Measurements from ENCODE around the gene DNAJB12. TPM values are rescaled to one million over a fixed set of nuclear protein-coding genes. Genes with fewer than 3 reads are reported as not detected.
"Not testable (repeated sequence)": the region's sequence is repeated elsewhere in the genome, so short reads cannot be mapped to it uniquely, and the experiment has no call there.

The DNAJB12 gene
- total RNA-seq, 2 experiments from 2014 or later = 25.2 to 25.6 TPM

DNA sequence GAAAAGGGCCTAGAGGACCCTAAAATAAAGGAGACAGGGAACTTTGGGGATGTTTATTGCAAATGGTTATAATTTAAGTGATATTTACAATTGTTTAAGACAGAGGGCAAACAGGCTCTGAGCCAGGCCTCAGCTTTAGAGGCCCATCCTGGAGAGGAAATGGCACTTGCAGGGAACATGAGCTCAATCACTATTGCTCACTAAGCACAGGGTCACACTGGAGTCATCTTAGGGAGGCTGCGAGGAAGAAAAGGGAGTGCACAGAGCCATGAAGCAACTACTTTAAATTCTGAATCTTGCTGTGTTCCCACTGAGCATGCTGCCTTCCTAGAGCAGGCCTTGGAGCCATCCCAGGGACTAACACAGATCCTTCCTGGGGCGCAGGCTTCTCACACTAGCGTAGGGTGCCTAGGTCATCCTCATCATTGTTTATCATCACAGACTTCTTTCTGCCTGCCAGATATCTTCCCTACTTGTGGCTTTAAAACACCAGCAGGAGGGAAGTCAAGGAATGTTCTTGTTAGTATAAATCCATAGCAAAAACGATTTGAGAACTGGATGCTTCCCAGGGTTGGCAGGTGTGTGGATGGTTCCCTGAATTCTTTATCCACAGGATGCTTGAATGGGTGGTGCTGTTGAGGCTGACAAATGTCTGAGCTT lies 12.7 kb upstream of the DNAJB12 start:
- peaks cover 7% of the 10 kb centered on the region for H3K4me1 Mint-ChIP-seq
- H3K4me3 Mint-ChIP-seq = no peak overlapping the region
- H3K36me3 Mint-ChIP-seq = peaks cover 7% of the 10 kb centered on the region
- H3K27ac Mint-ChIP-seq = no peak overlapping the region
- no peak for DNase-seq
- no peaks in the 10 kb centered on the region for H3K9me3 Mint-ChIP-seq
- H3K27me3 Mint-ChIP-seq = no peaks in the 10 kb centered on the region

DNA sequence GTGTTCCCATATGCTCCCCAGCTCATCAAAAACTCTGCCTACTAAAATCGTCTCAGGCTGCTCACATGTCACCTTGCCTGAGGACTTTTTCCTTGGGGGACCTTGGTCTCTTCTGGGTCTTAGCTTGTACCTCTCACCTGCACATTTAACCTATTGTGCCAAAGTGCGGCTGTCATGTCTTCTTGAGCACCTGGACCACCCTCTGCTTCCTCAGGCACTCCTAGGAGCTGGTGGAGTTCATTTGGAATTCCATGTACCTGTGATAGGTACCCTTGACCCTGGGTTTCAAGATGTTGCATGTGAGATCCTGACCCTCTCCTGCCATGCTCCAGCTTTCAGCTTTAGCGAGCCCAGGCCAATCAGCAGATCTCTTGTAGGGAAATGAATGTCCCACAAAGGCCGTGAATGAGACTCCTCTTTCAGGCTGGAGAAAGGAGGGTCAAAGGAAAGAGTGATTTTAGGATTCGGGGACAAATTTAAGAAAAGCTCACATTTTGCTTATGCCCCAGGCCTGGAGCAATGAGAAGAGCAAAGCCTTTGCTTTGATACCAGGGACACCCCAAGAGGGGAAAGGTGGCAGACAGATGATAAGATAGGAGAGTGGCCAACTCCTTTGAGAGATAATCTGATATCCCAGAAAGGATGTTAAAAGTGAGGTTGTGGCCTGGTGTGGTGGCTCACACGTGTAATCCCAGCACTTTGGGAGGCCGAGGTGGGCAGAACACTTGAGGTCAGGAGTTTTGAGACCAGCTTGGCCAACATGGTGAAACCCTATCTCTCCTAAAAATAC lies 10.6 kb upstream of the DNAJB12 start:
- H3K9me3 Mint-ChIP-seq = no peaks in the 10 kb centered on the region
- no peak for DNase-seq
- peaks cover 4% of the 10 kb centered on the region for H3K4me1 Mint-ChIP-seq
- H3K4me3 Mint-ChIP-seq = no peak overlapping the region
- no peaks in the 10 kb centered on the region for H3K27me3 Mint-ChIP-seq
- peaks cover 3% of the 10 kb centered on the region for H3K36me3 Mint-ChIP-seq
- peak overlapping the region; percentile 64 for H3K27ac Mint-ChIP-seq

DNA sequence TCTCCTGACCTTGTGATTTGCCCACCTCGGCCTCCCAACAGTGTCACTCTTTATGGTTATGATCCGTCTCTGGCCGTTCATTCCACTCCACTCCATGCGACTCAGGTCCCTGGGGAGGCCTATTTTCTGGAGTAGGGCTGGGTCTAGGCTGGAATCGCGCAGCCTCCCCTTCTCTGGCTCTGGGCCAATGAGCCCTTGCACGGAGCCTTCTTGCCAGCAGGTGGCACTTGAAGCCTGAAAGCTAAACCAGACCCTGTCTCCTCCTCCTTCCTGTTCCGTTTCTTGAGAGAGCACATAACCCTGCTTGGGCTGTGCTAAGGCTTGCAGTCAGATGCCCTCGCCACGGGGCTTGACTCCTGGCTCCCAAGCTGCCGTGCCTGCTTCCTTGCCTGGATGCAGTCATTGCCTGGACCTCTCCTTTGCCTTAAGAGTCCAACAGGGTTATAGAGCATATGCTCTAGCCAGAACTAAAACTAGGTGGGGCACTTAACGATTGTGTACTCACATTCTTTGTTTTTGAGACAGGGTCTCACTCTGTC lies 9.6 kb upstream of the DNAJB12 start:
- H3K9me3 Mint-ChIP-seq = no peaks in the 10 kb centered on the region
- peak overlapping the region; percentile 50 for H3K27ac Mint-ChIP-seq
- peaks cover 2% of the 10 kb centered on the region for H3K4me1 Mint-ChIP-seq
- H3K4me3 Mint-ChIP-seq = no peak overlapping the region
- peaks cover 2% of the 10 kb centered on the region for H3K36me3 Mint-ChIP-seq
- no peaks in the 10 kb centered on the region for H3K27me3 Mint-ChIP-seq
- DNase-seq = peak; percentile 83

DNA sequence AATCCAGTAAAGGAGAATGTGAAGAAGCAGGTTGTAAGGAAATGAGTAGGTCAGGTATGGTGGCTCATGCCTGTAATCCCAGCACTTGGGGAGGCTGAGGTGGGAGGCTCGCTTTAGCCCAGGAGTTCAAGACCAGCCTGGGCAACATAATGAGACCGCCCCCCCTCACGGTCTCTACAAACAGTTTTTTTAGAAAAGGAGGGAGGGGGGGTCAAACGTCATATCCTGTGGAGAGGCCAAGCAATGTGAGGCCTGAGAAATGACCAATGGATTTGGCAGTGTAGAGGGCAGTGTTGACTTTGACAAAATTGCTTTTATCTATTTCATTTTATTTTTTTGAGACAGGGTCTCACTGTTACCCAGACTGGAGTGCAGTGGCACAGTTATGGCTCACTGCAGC lies 2.3 kb upstream of the DNAJB12 start:
- no peaks in the 10 kb centered on the region for H3K27me3 Mint-ChIP-seq
- no peak overlapping the region for H3K27ac Mint-ChIP-seq
- H3K4me1 Mint-ChIP-seq = peaks cover 20% of the 10 kb centered on the region
- H3K36me3 Mint-ChIP-seq = peaks cover 2% of the 10 kb centered on the region
- DNase-seq = no peak
- H3K4me3 Mint-ChIP-seq = no peak overlapping the region
- H3K9me3 Mint-ChIP-seq = peaks cover 2% of the 10 kb centered on the region

DNA sequence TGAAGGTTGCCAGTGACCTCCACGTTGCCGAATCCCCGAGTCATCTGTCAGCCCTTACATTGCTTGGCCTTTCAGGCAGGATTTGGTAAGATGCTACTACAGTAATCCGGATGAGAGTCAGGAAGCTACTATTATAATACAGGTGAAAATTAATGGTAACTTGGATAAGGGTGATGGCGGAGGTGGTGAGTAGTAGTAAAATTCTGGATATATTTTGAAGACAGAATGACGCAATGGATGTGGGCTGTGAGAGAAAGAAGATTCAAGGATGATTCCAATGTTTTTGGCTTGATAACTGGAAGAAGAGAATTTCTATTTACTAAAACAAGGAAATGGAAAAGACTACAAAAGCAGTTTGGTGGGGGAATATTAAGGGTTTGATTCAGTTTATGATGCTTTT lies 1.4 kb upstream of the DNAJB12 start:
- Mint-ChIP-seq H3K4me1 (peaks cover 24% of the 10 kb centered on the region), H3K36me3 (peaks cover 5% of the 10 kb centered on the region), H3K27me3 (no peaks in the 10 kb centered on the region), H3K4me3 (peak overlapping the region; percentile 16), H3K27ac (no peak overlapping the region), H3K9me3 (peaks cover 2% of the 10 kb centered on the region)
- DNase-seq = no peak

DNA sequence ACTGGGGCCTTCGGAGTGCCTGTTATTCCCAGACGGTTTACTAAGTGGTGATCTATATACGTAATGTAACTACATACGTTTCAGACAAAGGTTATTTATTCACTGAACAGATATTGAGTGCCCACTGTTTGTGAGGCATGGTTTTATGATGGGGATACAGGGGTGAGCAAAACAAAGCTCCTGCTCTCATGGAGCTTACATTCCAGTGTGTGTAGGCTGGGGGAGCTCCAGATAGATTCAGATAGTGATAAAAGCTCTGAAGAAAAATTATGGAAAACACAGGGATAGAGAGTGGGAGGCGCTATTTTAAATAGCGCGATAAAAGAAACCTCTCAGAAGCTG lies 466 bp upstream of the DNAJB12 start:
- Mint-ChIP-seq H3K9me3 (peaks cover 2% of the 10 kb centered on the region), H3K27ac (peak overlapping the region; percentile 99), H3K36me3 (peaks cover 6% of the 10 kb centered on the region), H3K27me3 (no peaks in the 10 kb centered on the region), H3K4me3 (peak overlapping the region; percentile 98), H3K4me1 (peaks cover 24% of the 10 kb centered on the region)
- DNase-seq = no peak

DNA sequence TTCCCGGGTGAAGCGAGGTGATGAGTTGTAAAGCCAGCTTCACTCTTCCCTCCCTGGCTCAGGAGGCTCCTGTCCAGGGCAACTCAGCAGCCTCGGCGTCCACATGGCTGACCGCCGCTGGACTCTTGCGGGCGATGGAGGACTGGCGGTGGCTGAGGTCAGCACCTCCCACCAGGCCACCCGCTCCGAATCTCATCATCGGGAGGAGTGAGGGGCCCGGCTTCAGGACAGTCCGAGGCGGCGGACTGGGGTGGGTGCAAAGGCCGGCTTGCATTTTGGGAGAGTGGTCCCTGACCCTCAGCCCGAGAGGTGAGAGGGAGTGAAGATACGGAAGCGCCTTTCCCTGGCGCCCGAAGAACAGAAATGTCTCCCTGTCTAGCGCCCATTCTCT lies 759 bp downstream of the DNAJB12 start:
- H3K4me1 Mint-ChIP-seq = peaks cover 24% of the 10 kb centered on the region
- no peak for DNase-seq
- H3K27me3 Mint-ChIP-seq = no peaks in the 10 kb centered on the region
- peaks cover 12% of the 10 kb centered on the region for H3K36me3 Mint-ChIP-seq
- peak overlapping the region; percentile 98 for H3K4me3 Mint-ChIP-seq
- peak overlapping the region; percentile 99 for H3K27ac Mint-ChIP-seq
- H3K9me3 Mint-ChIP-seq = peaks cover 2% of the 10 kb centered on the region

DNA sequence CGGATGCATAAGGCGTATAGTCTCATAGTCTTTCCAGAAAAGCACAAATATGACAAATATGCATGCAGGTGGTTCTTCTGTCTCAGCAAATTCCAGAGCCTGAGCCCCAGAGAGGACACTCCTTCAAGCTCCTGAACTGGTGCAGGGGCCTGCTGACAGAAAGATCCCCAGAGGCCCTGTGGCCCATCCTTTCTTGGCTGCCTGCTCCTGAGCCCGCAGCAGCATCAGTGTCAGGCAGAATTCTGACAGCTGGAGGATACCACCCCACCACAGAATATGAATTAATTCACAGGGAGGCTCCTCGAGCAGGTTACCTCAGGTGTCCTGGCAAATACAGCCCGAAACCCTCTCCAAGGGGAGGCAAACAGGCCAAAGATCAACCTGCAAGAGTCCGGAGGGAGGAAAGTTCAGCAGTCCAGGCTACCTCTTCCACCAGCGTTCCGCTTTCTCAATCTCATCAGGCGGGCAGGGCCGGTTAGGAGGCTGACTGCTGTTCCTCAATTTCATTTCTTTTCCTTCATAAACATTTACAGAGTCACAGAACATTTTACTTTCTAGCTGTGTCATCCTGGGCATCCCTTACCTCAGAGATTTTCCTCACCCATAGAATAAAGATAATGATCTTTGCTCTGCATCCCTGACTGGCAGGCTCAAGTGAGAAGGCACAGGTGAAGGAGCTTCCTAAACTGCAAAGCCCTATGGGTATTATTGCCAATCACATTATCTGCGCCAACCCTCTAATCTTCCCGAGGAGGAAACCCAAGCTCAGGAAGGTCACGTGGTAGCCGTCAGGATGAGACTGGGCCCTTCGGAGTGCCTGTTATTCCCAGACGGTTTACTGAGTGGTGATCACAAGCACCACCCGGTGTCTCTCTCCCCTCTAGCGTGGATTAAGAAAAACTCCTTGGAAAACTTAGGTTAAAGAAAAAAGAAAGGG lies 1.4 kb downstream of the DNAJB12 start:
- Mint-ChIP-seq H3K36me3 (peaks cover 14% of the 10 kb centered on the region), H3K27me3 (no peaks in the 10 kb centered on the region), H3K4me1 (peaks cover 24% of the 10 kb centered on the region), H3K27ac (peak overlapping the region; percentile 99), H3K9me3 (peaks cover 2% of the 10 kb centered on the region), H3K4me3 (peak overlapping the region; percentile 98)
- DNase-seq = no peak

DNA sequence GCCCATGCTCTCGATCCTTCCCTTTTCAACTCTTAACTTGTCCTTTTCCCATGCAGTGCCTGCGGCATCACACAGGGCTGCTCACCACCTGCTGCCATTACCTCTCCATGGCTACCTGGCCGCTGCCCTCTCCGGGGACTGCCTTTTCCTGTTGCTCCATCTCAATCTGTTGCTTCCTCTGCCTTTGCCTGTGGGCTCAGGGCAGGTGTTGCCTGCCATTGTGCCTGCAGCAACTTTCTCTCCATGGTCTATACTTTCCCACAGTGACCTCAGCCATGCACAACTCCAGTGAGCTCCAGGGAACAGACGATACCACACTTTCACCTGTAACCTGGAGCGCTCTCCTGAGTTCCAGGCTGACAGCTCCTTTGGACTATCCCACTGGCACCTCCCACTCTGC lies 3.2 kb downstream of the DNAJB12 start:
- no peak for DNase-seq
- Mint-ChIP-seq H3K9me3 (peaks cover 2% of the 10 kb centered on the region), H3K4me1 (peaks cover 24% of the 10 kb centered on the region), H3K4me3 (no peak overlapping the region), H3K36me3 (peaks cover 14% of the 10 kb centered on the region), H3K27ac (no peak overlapping the region), H3K27me3 (no peaks in the 10 kb centered on the region)

DNA sequence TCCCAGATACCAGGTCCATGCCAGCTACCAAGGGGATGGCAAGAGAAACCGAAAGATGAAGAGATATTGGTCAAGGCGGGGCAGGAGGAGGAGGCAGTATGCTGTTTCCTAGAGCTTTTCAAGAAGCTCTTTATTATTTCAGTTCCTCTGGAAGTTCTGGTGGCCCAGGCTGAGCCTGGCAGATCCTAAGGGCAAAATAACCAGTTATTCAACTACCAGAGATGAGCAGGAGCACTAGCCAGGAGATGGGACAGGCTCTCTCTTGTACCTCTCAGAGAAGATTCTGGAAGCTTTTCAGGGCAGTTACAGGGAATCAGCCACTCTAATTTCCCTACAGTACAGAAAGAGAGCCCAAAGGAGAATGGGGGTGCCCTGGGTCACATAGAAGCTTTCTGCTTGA lies 5.3 kb downstream of the DNAJB12 start:
- Mint-ChIP-seq H3K27ac (peak overlapping the region; percentile 39), H3K36me3 (peaks cover 13% of the 10 kb centered on the region), H3K9me3 (no peaks in the 10 kb centered on the region), H3K4me1 (peaks cover 27% of the 10 kb centered on the region), H3K4me3 (no peak overlapping the region), H3K27me3 (no peaks in the 10 kb centered on the region)
- DNase-seq = no peak

DNA sequence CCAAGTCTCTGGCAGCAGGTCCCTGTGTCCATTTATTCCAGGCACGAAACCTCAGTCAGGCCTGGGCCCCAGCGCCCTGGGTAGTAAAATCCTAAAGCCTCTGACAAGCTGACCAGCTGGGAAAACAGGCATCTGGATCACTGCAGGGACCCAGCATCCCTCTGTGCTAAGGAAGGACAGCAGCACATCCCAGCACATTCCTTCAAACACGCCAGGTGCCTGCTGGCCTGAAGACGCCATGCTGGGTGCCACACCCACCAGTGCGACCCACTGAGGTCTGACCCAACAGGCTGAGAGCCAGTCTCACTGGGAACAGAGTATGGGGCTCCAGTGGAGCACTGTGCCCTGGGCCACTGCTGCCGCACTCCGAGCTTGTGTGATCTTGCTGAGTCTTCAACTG lies 6.4 kb downstream of the DNAJB12 start:
- DNase-seq = no peak
- Mint-ChIP-seq H3K27ac (no peak overlapping the region), H3K27me3 (no peaks in the 10 kb centered on the region), H3K4me1 (peaks cover 22% of the 10 kb centered on the region), H3K4me3 (no peak overlapping the region), H3K36me3 (peaks cover 13% of the 10 kb centered on the region), H3K9me3 (no peaks in the 10 kb centered on the region)

DNA sequence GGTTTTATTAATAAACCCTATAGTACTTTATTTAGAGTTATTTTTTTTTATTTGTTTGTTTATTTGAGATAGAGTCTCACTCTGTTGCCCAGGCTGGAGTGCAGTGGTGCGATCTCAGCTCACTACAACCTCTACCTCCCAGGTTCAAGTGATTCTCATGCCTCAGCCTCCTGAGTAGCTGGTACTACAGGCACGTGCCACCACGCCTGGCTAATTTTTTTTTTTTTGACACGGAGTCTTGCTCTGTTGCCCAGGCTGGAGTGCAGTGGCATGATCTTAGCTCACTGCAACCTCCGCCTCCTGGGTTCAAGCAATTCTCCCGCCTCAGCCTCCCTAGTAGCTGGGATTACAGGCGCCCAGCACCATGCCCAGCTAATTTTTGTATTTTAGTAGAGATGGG lies 8.6 kb downstream of the DNAJB12 start:
- not testable (repeated sequence) for DNase-seq, H3K27me3 Mint-ChIP-seq, H3K4me3 Mint-ChIP-seq, H3K9me3 Mint-ChIP-seq, H3K4me1 Mint-ChIP-seq, H3K27ac Mint-ChIP-seq
- H3K36me3 Mint-ChIP-seq = peaks cover 14% of the 10 kb centered on the region

DNA sequence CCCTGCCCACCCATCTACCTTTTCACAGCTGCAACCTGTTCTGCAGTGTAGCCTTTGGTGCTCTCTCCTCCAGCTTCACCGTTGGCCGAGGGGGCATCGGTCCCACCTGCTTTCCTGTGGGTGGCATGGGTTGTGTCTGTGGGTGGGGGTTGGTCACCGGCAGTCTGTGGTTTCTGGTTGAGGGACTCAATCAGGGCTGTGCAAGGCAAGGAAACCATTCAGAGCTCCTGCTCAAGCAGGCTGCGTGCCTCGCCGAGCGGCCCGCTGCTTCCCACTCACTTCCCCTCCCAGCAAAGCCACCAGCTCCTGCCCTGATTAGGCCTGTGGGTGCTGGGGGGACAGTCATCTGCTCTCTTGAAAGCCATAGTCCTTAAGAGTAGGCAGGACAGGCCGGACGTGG lies 9.8 kb downstream of the DNAJB12 start:
- peak overlapping the region; percentile 56 for H3K27ac Mint-ChIP-seq
- H3K27me3 Mint-ChIP-seq = no peaks in the 10 kb centered on the region
- H3K9me3 Mint-ChIP-seq = no peaks in the 10 kb centered on the region
- no peak for DNase-seq
- peak overlapping the region; percentile 25 for H3K4me3 Mint-ChIP-seq
- peaks cover 17% of the 10 kb centered on the region for H3K4me1 Mint-ChIP-seq
- peaks cover 21% of the 10 kb centered on the region for H3K36me3 Mint-ChIP-seq

DNA sequence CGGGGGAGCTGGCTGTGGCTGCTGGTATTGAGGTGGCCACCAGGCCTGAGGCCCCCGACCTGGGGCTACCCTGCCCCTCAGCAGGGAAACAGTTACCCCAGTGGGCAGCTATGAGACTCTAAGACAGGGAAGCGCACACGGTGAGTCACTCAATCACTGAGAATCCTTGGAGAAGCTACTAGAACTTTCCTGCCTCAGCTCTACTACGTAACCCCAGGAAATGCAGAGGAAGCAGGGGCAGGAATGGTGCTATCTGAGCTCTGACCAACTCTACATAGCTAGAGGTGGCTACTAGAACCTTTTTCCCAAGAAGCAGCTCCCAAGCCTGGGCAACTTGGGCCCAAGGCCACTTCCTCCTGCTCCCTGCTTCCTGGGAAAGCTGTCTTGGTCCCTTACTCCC lies 11.8 kb downstream of the DNAJB12 start:
- Mint-ChIP-seq H3K36me3 (peaks cover 15% of the 10 kb centered on the region), H3K9me3 (no peaks in the 10 kb centered on the region), H3K4me3 (no peak overlapping the region), H3K27me3 (no peaks in the 10 kb centered on the region), H3K27ac (no peak overlapping the region), H3K4me1 (peaks cover 17% of the 10 kb centered on the region)
- no peak for DNase-seq

Measured in activated naive CD8-positive, alpha-beta T cell treated with anti-CD3 and anti-CD28 coated beads for 36 hours (primary cell).